ENCODE results near the gene CLSTN2.

The CLSTN2 gene

DNA sequence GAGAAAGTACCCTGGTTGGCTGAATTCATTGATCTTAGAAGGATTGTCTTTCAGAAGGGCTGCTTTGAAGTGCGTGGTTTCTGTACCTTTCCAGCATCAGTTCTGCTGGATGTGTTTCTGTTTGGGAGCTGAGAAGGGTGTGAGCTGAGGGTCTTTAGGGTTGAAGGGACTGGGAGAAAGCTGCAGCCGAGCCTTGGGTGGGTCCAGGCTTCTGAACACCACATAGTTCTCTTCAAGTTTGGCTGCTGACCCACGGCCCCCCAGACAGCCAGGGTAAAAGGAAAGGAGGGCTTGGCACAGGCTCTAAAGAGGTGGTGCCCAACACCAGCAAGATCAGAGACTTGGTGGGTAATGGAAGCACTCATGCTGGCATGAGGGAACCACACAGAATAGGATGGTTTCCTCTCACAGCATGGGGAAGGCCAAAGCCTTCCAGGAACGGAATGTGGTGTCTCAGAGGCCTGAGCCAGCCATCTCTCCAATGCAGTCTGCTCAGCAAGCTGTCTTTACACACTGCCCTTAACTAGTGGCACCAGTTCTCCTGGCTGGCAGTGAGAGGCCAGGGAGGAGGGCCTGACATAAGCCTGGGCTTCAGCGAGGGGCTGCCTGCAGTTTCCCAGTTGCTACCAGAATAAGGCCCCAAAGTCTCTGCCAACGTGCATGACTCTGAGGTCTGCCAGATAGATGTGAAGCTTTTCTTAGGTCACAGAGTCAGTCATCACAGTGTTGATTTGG, 503.9 kb downstream of the CLSTN2 start:
- no peak for DNase-seq

DNA sequence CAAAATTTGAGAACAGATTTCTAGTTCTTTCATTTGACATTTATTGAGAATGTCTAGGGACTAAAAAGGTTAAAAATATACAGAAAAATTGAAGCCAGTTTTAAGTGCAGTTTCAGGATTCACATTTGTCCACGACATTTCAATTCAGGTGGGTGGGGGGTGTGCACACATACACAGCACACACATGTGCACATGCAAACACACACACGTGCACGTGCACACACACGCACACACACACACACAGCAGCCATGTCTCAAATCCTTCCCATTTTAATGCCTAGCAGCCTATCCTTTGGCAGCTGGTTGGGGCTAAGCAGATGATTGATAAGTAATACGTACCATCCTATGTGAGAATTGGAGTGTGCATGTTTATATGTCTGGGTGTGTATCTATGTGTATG, 504.5 kb downstream of the CLSTN2 start:
- no peak for DNase-seq

- DNase-seq: no peak
These were observed 505.5 kb downstream of the CLSTN2 start for GRCh38 chr3:140440446-140440845.

GRCh38 chr3:140441006-140441405, 506.0 kb downstream of the CLSTN2 start:
- no peak for DNase-seq

DNA sequence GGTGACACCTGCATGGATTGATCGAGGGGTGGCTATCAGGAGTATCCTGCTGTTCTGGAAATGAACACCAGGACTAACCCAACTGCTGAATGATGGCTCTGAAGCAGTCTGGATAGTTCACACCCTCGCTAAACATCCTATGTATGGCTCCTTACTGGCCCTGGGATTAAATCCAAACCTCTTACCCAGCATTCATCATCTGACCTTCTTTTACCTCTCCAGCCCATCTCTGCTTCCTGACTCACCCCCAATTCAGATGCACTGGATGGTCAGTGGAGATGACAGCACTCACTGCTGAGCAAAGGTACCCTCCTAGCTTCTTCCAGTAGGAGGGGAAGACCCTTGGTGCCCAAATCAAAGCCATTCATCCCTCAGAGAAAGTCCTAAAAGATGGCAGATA, 507.6 kb downstream of the CLSTN2 start:
- DNase-seq: no peak

DNA sequence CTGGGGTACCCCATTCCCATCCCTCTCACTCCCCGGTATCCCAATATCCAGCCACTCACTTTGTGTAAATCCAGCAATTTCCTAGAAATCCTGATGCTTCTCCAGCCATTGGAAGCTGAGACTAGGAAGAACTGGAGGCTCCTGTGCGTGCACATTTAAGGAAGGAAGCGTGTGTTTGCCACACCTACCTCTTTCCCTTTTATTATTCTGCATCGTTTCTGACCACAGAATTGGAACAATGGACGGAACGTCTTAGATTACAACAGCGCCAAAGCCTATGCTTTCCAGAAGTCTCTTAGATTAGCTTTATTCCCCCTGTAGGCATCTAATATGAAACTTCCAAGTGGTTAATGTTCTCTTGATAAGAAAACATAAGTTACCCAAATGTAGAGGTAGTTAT, 508.1 kb downstream of the CLSTN2 start:
- DNase-seq: no peak

- DNase-seq: no peak
These were observed 508.8 kb downstream of the CLSTN2 start for GRCh38 chr3:140443806-140444205.

DNA sequence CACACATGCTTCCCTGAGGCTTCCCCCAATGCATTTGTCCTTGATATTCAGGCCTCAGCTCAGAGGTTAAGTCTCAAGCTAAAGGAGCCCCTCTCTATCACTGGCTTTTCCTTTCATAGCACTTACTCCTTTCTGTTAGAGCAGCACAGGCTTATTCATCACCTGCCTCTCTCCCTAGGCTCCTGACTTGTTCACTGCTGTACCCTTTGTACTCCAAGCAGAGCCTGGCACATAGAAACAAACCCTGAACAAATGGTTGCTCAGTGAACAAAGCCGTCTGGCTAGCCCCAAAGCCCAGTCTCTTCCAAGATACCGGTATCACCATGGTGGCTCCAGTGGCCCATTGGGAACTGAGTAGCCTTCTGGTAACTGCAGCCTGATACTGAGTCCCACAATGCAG, 511.7 kb downstream of the CLSTN2 start:
- no peak for DNase-seq

GRCh38 chr3:140447136-140447535, 512.2 kb downstream of the CLSTN2 start:
- no peak for DNase-seq

- peak; percentile 31 for DNase-seq
These were observed 513.0 kb downstream of the CLSTN2 start for GRCh38 chr3:140448001-140448400.

DNA sequence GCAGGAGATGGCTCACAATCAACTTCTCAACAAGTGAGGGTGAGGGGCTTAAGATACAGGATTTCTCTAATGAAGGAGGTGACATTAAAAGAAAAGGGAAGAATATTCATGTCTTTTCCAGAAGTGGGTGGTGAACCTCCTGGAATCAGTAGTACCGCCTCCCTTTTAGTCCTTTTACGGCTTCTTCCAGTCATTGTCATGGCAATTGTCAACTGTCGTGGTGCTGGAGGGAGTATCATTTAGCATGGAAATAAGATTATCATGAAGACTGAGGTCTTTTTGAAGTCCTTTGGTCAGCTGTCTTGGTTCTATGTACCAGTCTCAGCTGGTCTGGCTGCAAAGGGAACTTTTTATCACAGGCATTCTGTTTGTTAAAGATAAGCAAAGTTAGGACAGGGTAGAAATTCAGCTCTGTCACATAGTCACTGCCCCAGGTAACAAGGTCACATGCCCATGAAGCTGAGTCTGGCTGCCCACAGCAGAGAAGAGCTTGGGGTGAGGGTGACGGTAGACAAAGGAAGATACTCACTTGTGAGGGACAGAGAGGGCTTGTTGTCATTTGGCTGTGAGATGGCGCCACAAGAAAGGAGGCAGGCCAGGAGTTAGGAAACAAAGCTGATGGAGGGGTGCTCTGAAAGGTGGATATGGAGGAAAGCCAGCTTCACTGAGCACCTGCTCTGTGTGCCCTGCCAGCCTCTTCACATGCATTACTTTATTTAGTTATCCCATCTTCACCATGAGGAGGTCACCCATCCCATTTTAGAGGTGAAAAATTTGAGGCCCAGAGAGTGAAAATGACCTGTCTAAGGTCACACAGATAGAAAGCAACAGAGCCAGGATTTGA, 514.6 kb downstream of the CLSTN2 start:
- no peak for DNase-seq

GRCh38 chr3:140453750-140454149, 518.8 kb downstream of the CLSTN2 start:
- DNase-seq: no peak

- DNase-seq: peak; percentile 96
These were observed 520.7 kb downstream of the CLSTN2 start for GRCh38 chr3:140455521-140456214.

- DNase-seq: no peak
These were observed 522.0 kb downstream of the CLSTN2 start for GRCh38 chr3:140456974-140457373.

DNA sequence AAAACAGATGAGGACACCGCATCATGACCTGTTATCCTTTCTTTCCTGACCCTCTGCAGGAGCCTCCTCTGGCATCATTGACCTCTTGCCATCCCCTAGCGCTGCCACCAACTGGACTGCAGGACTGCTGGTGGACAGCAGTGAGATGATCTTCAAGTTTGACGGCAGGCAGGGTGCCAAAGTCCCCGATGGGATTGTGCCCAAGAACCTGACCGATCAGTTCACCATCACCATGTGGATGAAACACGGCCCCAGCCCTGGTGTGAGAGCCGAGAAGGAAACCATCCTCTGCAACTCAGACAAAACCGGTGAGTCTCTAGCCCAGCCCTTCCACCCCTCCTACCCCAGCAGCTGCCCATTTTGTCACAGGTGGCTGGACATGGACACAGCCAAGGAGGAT, 524.5 kb downstream of the CLSTN2 start:
- DNase-seq: no peak

DNA sequence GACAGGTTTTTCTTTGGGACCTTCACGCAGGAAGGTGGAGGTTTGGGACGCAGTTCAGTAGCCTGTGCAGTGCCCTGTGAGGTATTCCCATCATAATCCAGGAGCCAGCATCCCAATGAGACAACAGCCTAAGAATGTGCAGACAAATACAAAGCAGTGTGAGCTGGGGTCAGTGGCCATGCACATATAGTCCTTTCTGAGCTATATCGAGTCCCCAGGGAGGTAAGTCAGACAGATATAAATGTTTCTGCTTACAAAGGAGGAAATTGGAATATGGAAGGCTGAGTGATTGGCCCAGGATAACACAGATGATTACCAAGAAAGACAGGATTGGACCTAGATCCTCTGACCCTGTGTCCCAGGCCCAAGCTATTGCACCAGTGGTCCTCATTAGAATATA, 526.3 kb downstream of the CLSTN2 start:
- DNase-seq: no peak

- DNase-seq: no peak
These were observed 528.4 kb downstream of the CLSTN2 start for GRCh38 chr3:140463355-140463754.

DNA sequence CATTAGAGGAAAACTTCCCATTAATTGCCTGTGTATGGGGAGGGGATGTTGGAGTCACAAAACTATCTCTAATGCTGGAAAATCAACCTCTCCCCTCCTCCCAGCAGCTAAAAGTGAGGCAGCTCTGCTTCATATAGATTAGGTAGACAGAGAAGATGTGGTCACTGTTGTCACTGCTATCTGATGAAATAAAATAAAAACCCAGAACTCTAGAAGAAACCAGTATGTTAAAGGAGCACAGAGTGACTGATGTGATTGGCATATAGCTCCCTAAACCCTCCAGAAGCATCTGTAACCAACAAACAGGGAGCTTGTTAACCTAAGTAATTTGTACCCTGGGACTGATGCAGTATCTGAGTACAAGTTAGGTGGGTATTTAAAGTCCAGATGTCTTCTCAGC, 531.0 kb downstream of the CLSTN2 start:
- no peak for DNase-seq

DNA sequence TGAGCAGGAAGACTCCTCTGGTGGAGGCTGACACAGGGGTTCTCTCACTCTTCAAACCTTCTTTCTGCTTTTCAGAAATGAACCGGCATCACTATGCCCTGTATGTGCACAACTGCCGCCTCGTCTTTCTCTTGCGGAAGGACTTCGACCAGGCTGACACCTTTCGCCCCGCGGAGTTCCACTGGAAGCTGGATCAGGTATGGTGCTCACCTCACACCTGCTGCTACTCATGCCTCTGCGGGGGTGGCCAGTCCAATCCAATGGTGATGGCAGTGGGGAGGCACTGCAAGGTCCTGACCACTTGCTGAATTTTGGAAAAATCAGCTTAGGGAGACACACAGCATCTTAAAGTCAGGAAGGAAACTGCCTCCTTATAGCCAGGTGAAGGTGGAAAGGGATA, 531.5 kb downstream of the CLSTN2 start:
- no peak for DNase-seq

DNA sequence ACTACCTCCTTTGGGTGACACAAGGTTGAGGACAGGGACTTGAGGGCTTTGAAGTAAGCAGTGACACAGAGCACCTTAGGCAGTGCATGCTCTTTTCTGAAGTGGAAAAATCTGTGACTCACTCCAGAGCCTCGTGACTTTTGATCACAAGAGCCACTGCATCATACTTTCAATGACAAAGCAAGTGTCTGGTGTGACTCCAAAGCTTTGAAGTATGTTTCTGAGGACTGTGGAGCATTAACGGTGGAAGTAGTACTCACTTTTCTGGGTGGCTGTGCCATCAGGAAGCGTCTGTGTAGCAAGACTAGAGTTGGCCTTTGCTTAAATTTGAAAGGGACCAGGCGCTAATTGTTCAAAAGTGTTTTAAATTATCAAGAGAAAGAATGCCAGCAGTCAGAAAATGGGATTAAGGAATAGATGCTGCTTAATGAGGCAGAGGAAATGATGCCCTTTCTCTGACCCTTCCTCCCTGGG, 532.2 kb downstream of the CLSTN2 start:
- DNase-seq: no peak

GRCh38 chr3:140467796-140468315, 532.9 kb downstream of the CLSTN2 start:
- DNase-seq: peak; percentile 11

GRCh38 chr3:140468407-140468806, 533.4 kb downstream of the CLSTN2 start:
- no peak for DNase-seq

DNA sequence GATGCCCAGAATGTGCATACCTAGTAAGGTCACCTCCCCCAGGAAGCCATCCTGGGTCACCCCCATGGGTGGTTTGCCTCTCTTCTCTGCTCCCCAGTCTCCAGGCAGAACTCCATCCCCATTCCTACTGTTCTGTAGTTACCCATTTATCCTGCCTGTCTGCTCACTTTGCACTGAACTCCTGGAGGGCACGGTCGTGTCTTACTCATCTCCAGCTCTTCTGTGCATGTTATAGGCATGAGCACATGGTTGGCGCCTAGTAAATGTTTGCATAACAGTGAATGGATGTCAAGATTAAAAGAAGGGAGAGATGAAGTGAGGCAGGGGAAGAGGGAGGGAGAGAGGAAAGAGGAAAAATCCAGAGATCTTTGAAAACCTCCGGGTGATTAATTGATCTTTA, 534.5 kb downstream of the CLSTN2 start:
- no peak for DNase-seq
